GM23338 (cell line): ENCODE results near the gene KRTAP10-10. TPM values are rescaled to one million over a fixed set of nuclear protein-coding genes. Genes with fewer than 3 reads are reported as not detected.

ENCODE experiments used
- ATAC-seq: fragments of 200-7000 bp; cut with Tn5 transposase; 3 replicates; pipeline ENCODE4 v1.9.1; 2020
- DNase-seq: peaks from one replicate; pipeline ENCODE4 v3.0.0-alpha.2; 2015; ENCODE audit warnings: low spot score
- H2AFZ ChIP-seq: fragments of 200-600 bp; sonication (generic); 2 replicates; pipeline ENCODE4 v1.8.0; 2016; ENCODE audit warnings: antibody characterized with exemption, mild to moderate bottlenecking, moderate library complexity
- H3F3A ChIP-seq: fragments of 200-600 bp; sonication (generic); replicated peaks from 2 replicates; pipeline ENCODE4 v1.8.0; 2017; ENCODE audit warnings: antibody characterized with exemption, mixed run types, low read depth
- H3K27ac ChIP-seq: fragments of 200-600 bp; sonication (generic); 2 replicates; pipeline ENCODE4 v1.6.1; 2016; ENCODE audit warnings: low read depth
- H3K27me3 ChIP-seq: fragments of 200-600 bp; sonication (generic); 2 replicates; pipeline ENCODE4 v1.8.0; 2016; ENCODE audit warnings: mild to moderate bottlenecking, mixed run types, moderate library complexity; ENCODE audit not compliant: insufficient read depth
- H3K36me3 ChIP-seq: fragments of 200-600 bp; sonication (generic); 2 replicates; pipeline ENCODE4 v1.8.0; 2016; ENCODE audit warnings: mild to moderate bottlenecking; ENCODE audit not compliant: insufficient read depth
- H3K4me1 ChIP-seq: fragments of 200-600 bp; sonication (generic); 2 replicates; pipeline ENCODE4 v1.8.0; 2016; ENCODE audit warnings: mild to moderate bottlenecking, moderate library complexity; ENCODE audit not compliant: insufficient read depth
- H3K4me2 ChIP-seq: fragments of 200-600 bp; sonication (generic); 2 replicates; pipeline ENCODE4 v1.7.1; 2017; ENCODE audit warnings: mixed run types
- H3K4me3 ChIP-seq: fragments of 200-600 bp; sonication (generic); 2 replicates; pipeline ENCODE4 v1.6.1; 2016; ENCODE audit warnings: mixed run types
- H3K79me2 ChIP-seq: fragments of 200-600 bp; sonication (generic); replicated peaks from 2 replicates; pipeline ENCODE4 v1.8.0; 2017; ENCODE audit warnings: mild to moderate bottlenecking; ENCODE audit not compliant: insufficient read depth
- H3K9me2 ChIP-seq: fragments of 200-600 bp; sonication (generic); 2 replicates; pipeline ENCODE4 v1.8.0; 2017; ENCODE audit not compliant: insufficient read depth
- H4K20me1 ChIP-seq: fragments of 200-600 bp; sonication (generic); replicated peaks from 2 replicates; pipeline ENCODE4 v1.8.0; 2017; ENCODE audit warnings: mild to moderate bottlenecking; ENCODE audit not compliant: insufficient read depth
- H3K27ac Mint-ChIP-seq: 2 replicates; pipeline ENCODE4 v1.8.0; 2020; ENCODE audit warnings: inconsistent platforms, mild to moderate bottlenecking, moderate library complexity, mixed read lengths
- H3K27me3 Mint-ChIP-seq: 3 replicates; pipeline ENCODE4 v1.8.0; 2022; ENCODE audit warnings: low read depth, mild to moderate bottlenecking, moderate library complexity, mixed read lengths, inconsistent platforms; ENCODE audit not compliant: insufficient read depth, poor library complexity
- H3K36me3 Mint-ChIP-seq: 3 replicates; pipeline ENCODE4 v1.8.0; 2021; ENCODE audit warnings: low read depth, mild to moderate bottlenecking, inconsistent platforms, moderate library complexity, mixed read lengths
- H3K4me1 Mint-ChIP-seq: 3 replicates; pipeline ENCODE4 v1.8.0; 2020; ENCODE audit warnings: mild to moderate bottlenecking, inconsistent platforms, mixed read lengths
- H3K4me3 Mint-ChIP-seq: 3 replicates; pipeline ENCODE4 v1.8.0; 2021; ENCODE audit warnings: moderate library complexity, mild to moderate bottlenecking, inconsistent platforms, mixed read lengths
- H3K9me3 Mint-ChIP-seq: 3 replicates; pipeline ENCODE4 v1.8.0; 2020; ENCODE audit warnings: moderate library complexity, mild to moderate bottlenecking, inconsistent platforms, mixed read lengths
- CREB1 ChIP-seq: fragments of 250-450 bp; sonication (Bioruptor Pico); IDR thresholded peaks from 2 replicates; pipeline ENCODE4 v1.5.0; 2020; ENCODE audit warnings: low read depth, mild to moderate bottlenecking, moderate library complexity
- CTCF ChIP-seq, 2 experiments: fragments of 200-600 bp in 1 of 2; sonication (generic) in 1 of 2; conservative IDR thresholded peaks; 2 replicates each; pipeline versions ENCODE4 v1.5.1 to v1.6.1; 2016 to 2017; ENCODE audit warnings: antibody characterized with exemption in 2 of 2, low read depth in 2 of 2, mild to moderate bottlenecking in 2 of 2, moderate library complexity in 1 of 2
- ETS1 ChIP-seq: IDR thresholded peaks from 2 replicates; pipeline ENCODE4 v1.6.1; 2016; ENCODE audit warnings: antibody characterized with exemption
- EZH2 ChIP-seq: fragments of 200-600 bp; sonication (generic); IDR thresholded peaks from one replicate; pipeline ENCODE4 v1.8.0; 2017; ENCODE audit warnings: antibody characterized with exemption, mild to moderate bottlenecking, low read depth; ENCODE audit not compliant: unreplicated experiment
- EZH2phosphoT487 ChIP-seq: fragments of 200-600 bp; sonication (generic); IDR thresholded peaks from one replicate; pipeline ENCODE4 v1.8.1; 2018; ENCODE audit warnings: antibody characterized with exemption; ENCODE audit not compliant: unreplicated experiment
- JUNB ChIP-seq: IDR thresholded peaks from one replicate; pipeline ENCODE4 v1.6.1; 2016; ENCODE audit warnings: antibody characterized with exemption; ENCODE audit not compliant: unreplicated experiment
- NANOG ChIP-seq: IDR thresholded peaks from 2 replicates; pipeline ENCODE4 v1.6.1; 2016; ENCODE audit warnings: antibody characterized with exemption, borderline replicate concordance
- POLR2AphosphoS5 ChIP-seq: IDR thresholded peaks from 2 replicates; pipeline ENCODE4 v1.6.1; 2016; ENCODE audit warnings: antibody characterized with exemption, low read depth
- REST ChIP-seq: IDR thresholded peaks from one replicate; pipeline ENCODE4 v1.6.1; 2018; ENCODE audit warnings: antibody characterized with exemption; ENCODE audit not compliant: unreplicated experiment
- STAT1 ChIP-seq: IDR thresholded peaks from one replicate; pipeline ENCODE4 v1.6.1; 2016; ENCODE audit warnings: antibody characterized with exemption; ENCODE audit not compliant: unreplicated experiment
- ZNF114 ChIP-seq: fragments of 250-450 bp; sonication (Bioruptor Pico); IDR thresholded peaks from 2 replicates; pipeline ENCODE4 v1.5.0; 2020; ENCODE audit warnings: mild to moderate bottlenecking, moderate library complexity
- ZNF331 ChIP-seq: fragments of 250-450 bp; sonication (Bioruptor Pico); IDR thresholded peaks from 2 replicates; pipeline ENCODE4 v1.5.0; 2020; ENCODE audit warnings: low read depth, mild to moderate bottlenecking, moderate library complexity
- ZNF462 ChIP-seq: fragments of 250-450 bp; sonication (Bioruptor Pico); IDR thresholded peaks from 2 replicates; pipeline ENCODE4 v1.5.0; 2020; ENCODE audit warnings: mild to moderate bottlenecking, moderate library complexity
- polyA plus RNA-seq: library from polyadenylated mRNA; unstranded; fragments of >200 nt; fragmentation: Nextera tagmentation; extraction: Ambion mirVana; gene quantifications from 2 replicates; pipeline ENCODE4 v1.2.1, GENCODE V29; 2016
- total RNA-seq: library from RNA; depleted of rRNA; stranded (reverse); fragments of >200 nt; shearing (Covaris generic); gene quantifications from 2 replicates; pipeline ENCODE4 v1.2.3, GENCODE V29; 2014

The KRTAP10-10 gene
- total and polyA plus RNA-seq, 2 experiments from 2014 or later: not detected

- no peak overlapping the region for H3K27ac Mint-ChIP-seq
- H3K4me3 Mint-ChIP-seq: no peak overlapping the region
- Histone ChIP-seq H3K4me1 (no peaks in the 10 kb centered on the region), H3K27ac (no peak overlapping the region), H3K27me3 (no peaks in the 10 kb centered on the region), H2AFZ (no peak overlapping the region), H3K4me3 (no peak overlapping the region), H4K20me1 (no peaks in the 10 kb centered on the region), H3F3A (no peaks in the 10 kb centered on the region), H3K79me2 (no peaks in the 10 kb centered on the region), H3K9me2 (no peaks in the 10 kb centered on the region), H3K36me3 (no peaks in the 10 kb centered on the region), H3K4me2 (no peak overlapping the region)
- no peak for ATAC-seq
- peaks cover 23% of the 10 kb centered on the region for H3K4me1 Mint-ChIP-seq
- TF ChIP-seq ZNF114: no peak
- TF ChIP-seq ZNF331 (CRISPR knock-in tag): no peak
- TF ChIP-seq ZNF462: no peak
- no peak for TF ChIP-seq REST
- TF ChIP-seq CREB1: no peak
- no peak for TF ChIP-seq ETS1
- TF ChIP-seq JUNB: no peak
- TF ChIP-seq EZH2: no peak
- no peak for TF ChIP-seq STAT1
- no peak for TF ChIP-seq CTCF (conservative IDR thresholded peaks at IDR 0.05; ENCODE audit: low read depth in 2 of 2)
- no peak for TF ChIP-seq POLR2AphosphoS5
- no peak for TF ChIP-seq EZH2phosphoT487
- no peak for TF ChIP-seq NANOG
- no peak for DNase-seq
- H3K36me3 Mint-ChIP-seq: peaks cover 27% of the 10 kb centered on the region
- H3K27me3 Mint-ChIP-seq: peaks cover 11% of the 10 kb centered on the region
- peaks cover 42% of the 10 kb centered on the region for H3K9me3 Mint-ChIP-seq
Measured at GRCh38 chr21:44615466-44615865, 21.7 kb upstream of the KRTAP10-10 start.
